Ishikawa (cell line): ENCODE results near the gene MTMR1.

ENCODE experiments used
- CEBPB ChIP-seq: IDR thresholded peaks from 2 replicates; pipeline ENCODE4 v1.6.1; 2012
- CREB1 ChIP-seq: IDR thresholded peaks from 2 replicates; pipeline ENCODE4 v1.6.1; 2012; ENCODE audit warnings: low read depth
- EGR1 ChIP-seq: IDR thresholded peaks from 2 replicates; pipeline ENCODE4 v1.6.1; 2012
- EP300 ChIP-seq: IDR thresholded peaks from 2 replicates; pipeline ENCODE4 v1.6.1; 2012; ENCODE audit warnings: borderline replicate concordance
- FOXM1 ChIP-seq: IDR thresholded peaks from 2 replicates; pipeline ENCODE4 v1.6.1; 2012; ENCODE audit warnings: low read depth, borderline replicate concordance
- RAD21 ChIP-seq: IDR thresholded peaks from 2 replicates; pipeline ENCODE4 v1.6.1; 2012; ENCODE audit warnings: low read depth
- TAF1 ChIP-seq: IDR thresholded peaks from 2 replicates; pipeline ENCODE4 v1.6.1; 2012; ENCODE audit warnings: low read depth, mild to moderate bottlenecking
- TCF12 ChIP-seq: IDR thresholded peaks from 2 replicates; pipeline ENCODE4 v1.6.1; 2012; ENCODE audit warnings: low read depth
- TF ChIP-seq, protein P1 (sequence below): IDR thresholded peaks from 2 replicates; pipeline ENCODE4 v1.6.1; 2012; ENCODE audit warnings: low read depth, mild to moderate bottlenecking
- TF ChIP-seq, protein P2 (sequence below): IDR thresholded peaks from 2 replicates; pipeline ENCODE4 v1.6.1; 2012
- TF ChIP-seq, protein P3 (sequence below): IDR thresholded peaks from 2 replicates; pipeline ENCODE4 v1.6.1; 2012

DNA sequence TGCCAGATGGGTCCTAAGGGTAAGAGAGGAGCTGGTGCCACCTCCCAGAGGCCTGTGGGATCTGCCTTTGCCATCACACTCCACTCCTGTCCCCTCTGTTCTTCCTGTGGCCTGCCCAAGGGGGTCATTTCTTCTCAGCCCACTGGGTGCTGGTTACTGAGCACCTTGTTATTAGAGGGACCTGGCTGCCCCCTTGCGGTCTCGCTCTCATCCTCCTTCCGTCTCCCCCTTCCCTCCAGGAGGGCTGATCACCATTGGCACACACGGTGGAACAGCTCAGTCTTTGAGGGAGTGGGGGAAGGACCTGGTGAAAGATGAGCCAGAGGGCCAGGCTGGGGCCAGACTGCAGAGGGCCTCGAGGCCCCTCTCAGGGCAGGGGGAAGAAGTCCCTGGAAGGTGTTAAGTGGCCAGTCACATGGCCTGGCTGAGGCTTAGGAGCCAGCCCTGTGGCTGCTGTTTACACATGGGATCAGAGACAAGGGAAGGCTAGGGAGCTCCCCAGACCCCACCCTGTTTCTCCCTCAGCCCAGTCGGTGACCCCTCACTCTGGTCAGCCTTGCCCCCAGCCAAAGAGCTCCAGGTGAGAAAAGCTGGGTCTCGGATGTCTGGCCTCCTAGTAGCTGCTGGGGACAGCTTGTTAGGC, 68.1 kb downstream of the MTMR1 start:
- TF ChIP-seq, protein P1, sequence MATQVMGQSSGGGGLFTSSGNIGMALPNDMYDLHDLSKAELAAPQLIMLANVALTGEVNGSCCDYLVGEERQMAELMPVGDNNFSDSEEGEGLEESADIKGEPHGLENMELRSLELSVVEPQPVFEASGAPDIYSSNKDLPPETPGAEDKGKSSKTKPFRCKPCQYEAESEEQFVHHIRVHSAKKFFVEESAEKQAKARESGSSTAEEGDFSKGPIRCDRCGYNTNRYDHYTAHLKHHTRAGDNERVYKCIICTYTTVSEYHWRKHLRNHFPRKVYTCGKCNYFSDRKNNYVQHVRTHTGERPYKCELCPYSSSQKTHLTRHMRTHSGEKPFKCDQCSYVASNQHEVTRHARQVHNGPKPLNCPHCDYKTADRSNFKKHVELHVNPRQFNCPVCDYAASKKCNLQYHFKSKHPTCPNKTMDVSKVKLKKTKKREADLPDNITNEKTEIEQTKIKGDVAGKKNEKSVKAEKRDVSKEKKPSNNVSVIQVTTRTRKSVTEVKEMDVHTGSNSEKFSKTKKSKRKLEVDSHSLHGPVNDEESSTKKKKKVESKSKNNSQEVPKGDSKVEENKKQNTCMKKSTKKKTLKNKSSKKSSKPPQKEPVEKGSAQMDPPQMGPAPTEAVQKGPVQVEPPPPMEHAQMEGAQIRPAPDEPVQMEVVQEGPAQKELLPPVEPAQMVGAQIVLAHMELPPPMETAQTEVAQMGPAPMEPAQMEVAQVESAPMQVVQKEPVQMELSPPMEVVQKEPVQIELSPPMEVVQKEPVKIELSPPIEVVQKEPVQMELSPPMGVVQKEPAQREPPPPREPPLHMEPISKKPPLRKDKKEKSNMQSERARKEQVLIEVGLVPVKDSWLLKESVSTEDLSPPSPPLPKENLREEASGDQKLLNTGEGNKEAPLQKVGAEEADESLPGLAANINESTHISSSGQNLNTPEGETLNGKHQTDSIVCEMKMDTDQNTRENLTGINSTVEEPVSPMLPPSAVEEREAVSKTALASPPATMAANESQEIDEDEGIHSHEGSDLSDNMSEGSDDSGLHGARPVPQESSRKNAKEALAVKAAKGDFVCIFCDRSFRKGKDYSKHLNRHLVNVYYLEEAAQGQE = no peak
- TF ChIP-seq CEBPB (no peak), FOXM1 (no peak), TAF1 (no peak), TCF12 (no peak), EP300 (no peak), CREB1 (no peak), EGR1 (no peak), RAD21 (no peak)
- TF ChIP-seq, protein P2, sequence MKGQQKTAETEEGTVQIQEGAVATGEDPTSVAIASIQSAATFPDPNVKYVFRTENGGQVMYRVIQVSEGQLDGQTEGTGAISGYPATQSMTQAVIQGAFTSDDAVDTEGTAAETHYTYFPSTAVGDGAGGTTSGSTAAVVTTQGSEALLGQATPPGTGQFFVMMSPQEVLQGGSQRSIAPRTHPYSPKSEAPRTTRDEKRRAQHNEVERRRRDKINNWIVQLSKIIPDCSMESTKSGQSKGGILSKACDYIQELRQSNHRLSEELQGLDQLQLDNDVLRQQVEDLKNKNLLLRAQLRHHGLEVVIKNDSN = no peak
- TF ChIP-seq, protein P3, sequence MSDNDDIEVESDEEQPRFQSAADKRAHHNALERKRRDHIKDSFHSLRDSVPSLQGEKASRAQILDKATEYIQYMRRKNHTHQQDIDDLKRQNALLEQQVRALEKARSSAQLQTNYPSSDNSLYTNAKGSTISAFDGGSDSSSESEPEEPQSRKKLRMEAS = no peak
